Stimulated activated CD8-positive, alpha-beta memory T cell treated with anti-CD3 and anti-CD28 coated beads, Interleukin-4, amount 100 ng/mL, for 24 hours (primary cell): ENCODE results near the gene GDPD1.
"Not testable (repeated sequence)": the region's sequence is repeated elsewhere in the genome, so short reads cannot be mapped to it uniquely, and the experiment has no call there.

Source experiments
- DNase-seq: peaks from one replicate; pipeline ENCODE4 v3.0.0-alpha.2; 2020; ENCODE audit warnings: low read depth

Gene GDPD1

GRCh38 chr17:59244081-59244480 is 23.8 kb downstream of the GDPD1 start:
- DNase-seq = no peak

- DNase-seq = no peak
Observed at GRCh38 chr17:59254742-59255141, 34.4 kb downstream of the GDPD1 start.

DNA sequence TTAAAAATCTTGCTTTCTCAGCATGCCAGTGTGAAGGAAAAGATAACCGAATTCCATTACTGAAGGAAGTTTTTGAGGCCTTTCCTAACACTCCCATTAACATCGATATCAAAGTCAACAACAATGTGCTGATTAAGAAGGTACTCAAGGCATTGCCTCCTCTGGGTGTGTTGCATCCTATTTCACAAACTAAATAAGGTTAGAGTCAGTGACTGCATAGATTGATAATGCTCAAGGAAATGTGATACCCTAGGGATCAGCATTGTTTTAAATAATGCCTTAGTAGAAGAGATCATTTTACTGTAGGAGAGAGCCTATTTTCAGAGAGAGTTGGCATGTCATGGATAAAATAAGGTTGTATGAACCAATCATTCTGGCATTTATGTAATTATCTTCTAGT is 36.8 kb downstream of the GDPD1 start:
- no peak for DNase-seq

GRCh38 chr17:59260722-59261121 is 40.4 kb downstream of the GDPD1 start:
- DNase-seq = no peak

DNA sequence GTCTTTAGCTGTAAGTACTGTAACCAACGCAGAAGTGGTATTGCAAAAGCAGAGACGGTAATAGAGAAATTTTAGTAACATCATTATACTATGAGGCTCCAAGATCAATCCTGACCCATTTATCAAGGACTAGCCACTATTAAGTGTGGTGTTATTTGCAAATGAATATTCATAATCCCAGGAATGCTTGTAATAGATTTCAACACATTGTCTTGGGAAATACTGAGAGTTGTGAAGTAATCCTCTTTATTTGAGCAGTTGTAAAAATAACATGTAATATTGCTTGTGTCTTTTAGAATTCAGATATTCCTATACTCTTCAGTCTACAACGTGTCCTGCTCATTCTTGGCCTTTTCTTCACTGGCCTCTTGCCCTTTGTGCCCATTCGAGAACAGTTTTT is 46.4 kb downstream of the GDPD1 start:
- DNase-seq = no peak

DNA sequence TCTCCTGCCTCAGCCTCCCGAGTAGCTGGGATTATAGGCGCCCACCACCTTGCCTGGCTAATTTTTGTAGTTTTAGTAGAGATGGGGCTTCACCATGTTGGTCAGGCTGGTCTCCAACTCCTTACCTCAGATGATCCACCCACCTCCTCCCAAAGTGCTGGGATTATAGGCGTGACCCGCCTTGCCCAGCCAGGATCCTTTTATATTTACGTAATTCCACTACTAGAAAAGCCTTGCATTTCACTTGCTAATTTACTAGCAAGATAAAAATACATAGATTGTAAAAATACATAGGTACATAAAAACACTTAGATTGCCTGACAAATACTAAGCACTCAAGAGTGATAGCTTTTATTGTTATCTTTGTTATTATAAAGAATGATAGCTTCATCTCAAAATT is 47.5 kb downstream of the GDPD1 start:
- DNase-seq = no peak

GRCh38 chr17:59275618-59276017 is 55.3 kb downstream of the GDPD1 start:
- DNase-seq = no peak

DNA sequence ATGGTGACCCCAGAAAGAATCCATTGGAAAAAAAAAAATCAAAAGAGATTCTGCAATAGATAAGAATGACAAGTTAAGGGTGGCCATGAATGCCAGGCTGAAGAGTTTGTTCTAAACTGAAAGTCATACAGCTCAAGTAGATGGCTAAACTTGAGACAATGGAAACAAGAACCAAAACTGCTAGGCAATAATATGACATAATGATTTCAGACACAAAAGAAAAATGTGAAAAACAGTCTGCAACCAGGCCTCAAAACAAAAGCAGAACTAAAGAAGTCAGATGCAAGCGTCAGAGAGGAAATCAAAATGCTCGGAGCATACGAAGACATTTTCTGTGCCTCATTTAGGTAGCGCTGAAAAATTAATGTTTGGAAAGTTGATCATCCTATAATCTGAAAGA is 56.7 kb downstream of the GDPD1 start:
- DNase-seq = no peak

DNA sequence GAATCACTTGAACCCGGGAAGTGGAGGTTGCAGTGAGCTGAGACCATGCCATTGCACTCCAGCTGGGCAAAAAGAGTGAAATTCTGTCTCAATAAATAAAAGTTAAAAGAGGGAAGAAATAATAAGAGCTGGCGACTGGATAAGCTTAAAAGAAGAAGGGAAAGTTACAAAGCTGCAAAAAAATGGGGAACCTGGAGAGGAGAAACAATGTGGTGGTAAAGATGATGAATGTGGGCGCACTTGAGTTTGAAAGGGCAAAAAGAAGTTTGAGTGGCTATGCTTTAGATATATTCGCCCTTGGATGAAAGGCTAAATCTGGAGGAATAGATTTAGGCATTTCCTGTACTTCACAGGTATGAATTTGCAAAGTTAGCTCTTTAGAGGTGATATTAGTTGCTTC is 58.1 kb downstream of the GDPD1 start:
- no peak for DNase-seq

GRCh38 chr17:59284317-59284716 is 64.0 kb downstream of the GDPD1 start:
- no peak for DNase-seq

DNA sequence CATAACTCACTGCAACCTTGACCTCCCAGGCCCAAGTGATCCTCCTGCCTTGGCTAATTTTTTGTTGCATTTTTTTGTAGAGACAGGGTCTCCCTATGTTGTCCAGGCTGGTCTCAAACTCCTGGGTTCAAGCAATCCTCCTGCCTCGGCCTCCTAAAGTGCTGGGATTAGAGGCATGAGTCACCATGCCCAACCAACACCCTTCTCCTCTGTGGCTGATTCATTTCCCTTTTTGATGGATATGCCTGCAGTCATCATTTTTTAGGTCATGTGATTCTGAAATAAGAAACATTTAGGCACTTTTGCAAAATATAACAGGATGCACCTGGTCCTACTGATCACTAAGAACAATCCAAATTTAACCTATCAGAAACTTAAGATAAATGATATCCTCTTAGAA is 67.1 kb downstream of the GDPD1 start:
- no peak for DNase-seq

DNA sequence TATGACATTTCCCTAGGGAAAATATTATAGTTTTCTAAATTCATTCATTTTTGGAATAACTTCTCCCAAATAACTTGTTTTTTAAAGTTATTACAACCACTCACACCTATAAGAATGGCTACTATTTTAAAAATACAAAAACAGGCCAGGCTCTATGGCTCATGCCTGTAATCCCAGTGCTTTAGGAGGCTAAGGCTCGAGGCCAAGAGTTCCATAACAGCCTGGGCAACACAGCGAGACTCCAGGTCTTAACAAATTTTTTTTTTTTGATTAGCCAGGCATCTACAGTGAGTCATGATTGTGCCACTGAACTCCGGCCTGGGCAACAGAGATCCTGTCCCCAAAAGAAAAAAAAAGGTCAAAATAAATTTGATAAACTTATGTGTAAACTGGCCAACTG is 67.6 kb downstream of the GDPD1 start:
- no peak for DNase-seq

DNA sequence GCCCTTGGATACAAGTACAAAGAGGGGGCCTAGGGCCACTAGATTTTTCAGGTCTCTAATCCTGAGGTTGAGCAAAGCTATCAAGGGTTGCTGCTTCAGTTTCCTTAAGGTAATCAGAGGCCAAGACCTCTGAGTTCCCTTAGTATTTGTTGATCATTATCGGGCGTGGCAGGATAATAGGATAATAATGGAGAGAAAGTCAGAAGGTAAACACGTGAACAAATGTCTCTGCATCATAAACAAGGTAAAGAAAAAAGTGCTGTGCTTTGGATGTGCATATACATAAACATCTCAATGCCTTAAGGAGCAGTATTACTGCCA is 69.6 kb downstream of the GDPD1 start:
- no peak for DNase-seq

DNA sequence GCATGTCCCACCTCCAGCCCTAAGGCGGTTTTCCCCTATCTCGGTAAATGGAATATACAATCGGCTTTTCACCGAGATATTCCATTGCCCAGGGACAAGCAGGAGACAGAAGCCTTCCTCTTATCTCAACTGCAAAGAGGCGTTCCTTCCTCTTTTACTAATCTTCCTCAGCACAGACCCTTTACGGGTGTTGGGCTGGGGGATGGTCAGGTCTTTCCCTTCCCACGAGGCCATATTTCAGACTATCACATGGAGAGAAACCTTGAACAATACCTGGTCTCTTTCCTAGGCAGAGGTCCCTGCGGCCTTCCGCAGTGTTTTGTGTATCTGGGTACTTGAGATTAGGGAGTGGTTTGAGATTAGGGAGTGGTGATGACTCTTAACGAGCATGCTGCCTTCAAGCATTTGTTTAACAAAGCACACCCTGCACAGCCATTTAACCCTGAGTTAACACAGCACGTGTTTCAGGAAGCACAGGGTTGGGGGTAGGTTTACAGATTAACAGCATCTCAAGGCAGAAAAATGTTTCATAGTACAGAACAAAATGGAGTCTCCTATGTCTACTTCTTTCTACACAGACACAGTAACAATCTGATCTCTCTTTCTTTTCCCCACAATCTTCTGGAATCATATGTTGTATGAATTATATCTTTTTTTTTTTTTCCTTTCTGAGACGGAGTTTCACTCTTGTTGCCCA is 70.1 kb downstream of the GDPD1 start:
- not testable (repeated sequence) for DNase-seq

- DNase-seq = no peak
Observed at GRCh38 chr17:59292174-59292523, 71.8 kb downstream of the GDPD1 start.

- no peak for DNase-seq
Observed at GRCh38 chr17:59296190-59296589, 75.9 kb downstream of the GDPD1 start.

GRCh38 chr17:59298521-59298920 is 78.2 kb downstream of the GDPD1 start:
- DNase-seq = no peak

DNA sequence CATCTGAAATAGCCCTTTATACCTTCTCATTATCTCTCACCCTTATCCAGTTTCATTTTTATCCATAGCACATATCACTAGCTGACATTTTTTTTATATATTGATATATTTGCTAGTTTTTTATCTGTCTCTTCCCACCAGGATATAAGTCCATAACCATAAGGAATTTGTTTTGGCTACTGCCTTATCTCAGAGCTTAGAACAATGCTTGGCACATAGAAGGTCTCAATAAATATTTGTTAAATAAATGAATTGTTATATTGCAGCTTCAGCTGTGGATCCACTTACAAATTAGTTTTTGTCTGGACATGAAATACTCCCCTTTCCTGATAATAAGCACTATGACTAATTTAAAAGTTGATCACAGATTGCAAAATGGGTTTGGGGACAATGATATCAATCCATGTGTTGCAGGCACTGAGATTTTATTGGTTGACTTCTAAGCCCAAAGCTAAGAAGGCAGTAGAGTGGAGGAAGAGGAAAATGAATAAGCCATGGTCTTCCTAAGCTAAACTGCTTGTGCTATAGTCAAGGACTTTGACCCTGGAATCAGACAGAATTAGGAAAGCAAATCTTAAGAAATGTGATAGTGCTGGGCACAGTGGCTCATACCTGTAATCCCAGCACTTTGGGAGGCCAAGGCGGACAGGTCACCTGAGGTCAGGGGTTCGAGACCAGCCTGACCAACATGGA is 79.2 kb downstream of the GDPD1 start:
- DNase-seq = no peak

GRCh38 chr17:59300941-59301340 is 80.6 kb downstream of the GDPD1 start:
- no peak for DNase-seq

DNA sequence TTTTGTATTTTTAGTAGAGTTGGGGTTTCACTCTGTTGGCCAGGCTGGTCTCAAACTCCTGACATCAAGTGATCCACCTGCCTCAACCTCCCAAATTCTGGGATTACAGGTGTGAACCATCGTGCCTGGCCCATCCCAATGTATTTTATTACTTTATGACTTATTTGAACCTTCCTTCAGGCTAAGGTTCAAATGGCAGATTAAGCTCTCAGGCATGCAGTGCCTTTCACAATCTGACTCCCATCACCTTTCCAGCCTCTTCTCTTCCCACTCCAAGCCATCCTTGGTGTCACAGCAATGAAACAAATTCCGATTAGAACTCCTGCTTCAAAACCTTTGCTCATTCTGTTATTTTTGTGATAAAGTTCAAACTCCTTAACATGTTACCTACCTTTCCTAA is 84.5 kb downstream of the GDPD1 start:
- DNase-seq = no peak

DNA sequence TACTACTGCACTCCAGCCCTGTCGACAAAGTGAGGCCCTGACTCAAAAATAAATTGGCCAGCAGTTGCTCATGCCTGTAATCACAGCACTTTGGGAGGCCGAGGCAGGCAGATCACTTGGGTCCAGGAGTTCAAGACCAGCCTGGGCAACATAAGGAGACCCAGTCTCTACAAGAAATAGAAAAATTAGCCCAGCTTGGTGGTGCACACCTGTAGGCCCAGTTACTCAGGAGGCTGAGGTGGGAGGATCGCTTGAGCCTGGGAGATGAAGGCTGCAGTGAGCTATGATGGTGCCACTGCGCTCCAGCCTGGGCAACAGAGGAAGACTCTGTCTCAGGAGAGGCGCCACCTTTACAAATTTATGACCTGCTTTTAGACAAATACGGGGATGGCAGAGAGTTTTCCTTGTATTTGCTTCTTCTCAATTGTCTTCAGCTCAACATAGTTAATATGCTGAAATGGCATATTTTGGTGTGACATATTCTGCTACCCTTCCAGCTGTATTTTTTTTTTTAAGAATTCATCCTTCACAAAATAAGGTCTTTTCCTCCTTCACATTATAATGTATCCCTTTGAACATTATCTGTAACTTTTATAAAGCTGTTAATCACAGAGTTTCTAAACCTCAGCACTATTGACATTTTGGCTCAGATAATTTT is 90.1 kb downstream of the GDPD1 start:
- no peak for DNase-seq

GRCh38 chr17:59311051-59311468 is 90.7 kb downstream of the GDPD1 start:
- DNase-seq = no peak

DNA sequence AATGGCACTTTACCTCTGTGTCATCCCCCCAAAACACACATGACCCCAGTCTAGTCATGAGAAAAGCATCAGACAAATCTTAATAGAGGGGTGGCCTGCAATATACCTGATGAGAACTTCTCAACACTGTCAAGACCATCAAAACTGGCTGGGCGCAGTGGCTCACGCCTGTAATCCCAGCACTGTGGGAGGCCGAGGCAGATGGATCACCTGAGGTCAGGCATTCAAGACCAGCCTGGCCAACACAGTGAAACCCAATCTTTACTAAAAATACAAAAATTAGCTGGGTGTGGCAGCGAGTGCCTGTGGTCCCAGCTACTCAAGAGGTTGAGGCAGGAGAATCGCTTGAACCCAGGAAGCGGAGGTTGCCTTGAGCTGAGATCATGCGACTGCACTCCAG is 91.2 kb downstream of the GDPD1 start:
- DNase-seq = not testable (repeated sequence)

DNA sequence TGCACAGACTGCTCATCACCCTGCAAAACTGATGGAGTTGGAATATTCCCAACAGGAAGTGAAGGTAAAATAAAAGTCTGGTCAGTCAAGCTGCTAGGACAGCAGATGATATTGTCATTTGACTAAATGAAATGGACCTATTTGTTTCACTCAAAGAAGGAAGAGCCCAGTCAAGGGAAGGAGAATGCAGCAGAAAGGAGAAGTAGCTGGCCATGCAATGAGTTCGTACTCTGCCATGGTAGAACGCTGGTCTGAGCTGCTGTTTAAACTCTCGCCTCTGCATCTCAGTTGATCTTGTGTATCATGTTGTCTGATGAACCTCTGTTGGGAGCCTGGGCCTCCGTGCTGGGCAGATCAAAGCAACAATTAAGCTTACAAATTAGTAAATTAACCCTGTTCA is 95.6 kb downstream of the GDPD1 start:
- no peak for DNase-seq
